T-helper 22 cell (primary cell): ENCODE measurements around the gene TMEM106C.
A peak's percentile ranks its signal among the peaks of the same experiment; 100 is the strongest.

Experiments used
- DNase-seq: peaks from one replicate; pipeline ENCODE4 v3.0.0-alpha.2; 2020; ENCODE audit warnings: low read depth

The TMEM106C gene

DNA sequence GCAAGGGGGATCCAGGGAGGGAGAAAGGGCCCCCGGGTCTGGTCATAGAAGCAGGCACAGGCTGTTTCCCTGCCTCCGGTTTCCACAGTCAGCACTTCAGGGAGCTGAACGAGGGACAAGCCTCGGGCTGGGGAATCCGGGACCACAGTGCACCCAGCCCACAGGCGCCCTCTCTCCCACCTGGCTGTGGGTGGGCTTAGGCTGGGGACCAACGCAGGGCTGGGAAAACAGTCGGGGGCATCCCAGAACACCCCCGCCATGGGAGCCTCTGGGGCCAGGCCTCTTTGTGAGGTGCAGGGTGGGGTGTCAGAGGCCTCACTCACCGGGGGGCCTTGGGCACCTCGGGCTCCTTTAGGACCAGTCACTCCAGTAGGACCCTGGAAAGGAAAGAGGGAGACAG, 16.3 kb downstream of the TMEM106C start:
- no peak for DNase-seq

DNA sequence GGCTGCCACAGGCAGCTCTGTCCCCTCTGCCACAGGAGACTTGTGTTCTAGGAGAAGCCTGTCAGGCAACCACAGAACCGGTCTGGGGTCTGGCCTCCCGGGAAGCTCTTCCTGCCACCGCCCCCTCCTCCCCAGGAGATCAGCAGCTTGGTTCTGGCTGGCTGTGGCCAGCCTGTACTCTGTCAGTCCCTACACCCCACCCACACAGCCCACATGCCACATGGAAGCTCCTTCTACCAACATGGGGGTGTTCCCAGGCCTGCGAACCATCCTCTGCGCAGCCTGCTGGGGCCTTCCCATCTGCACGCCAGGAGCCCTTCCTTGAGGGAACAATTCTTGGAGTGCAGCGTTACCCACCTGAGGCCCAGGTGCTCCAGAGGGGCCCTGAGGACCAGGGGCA, 16.8 kb downstream of the TMEM106C start:
- DNase-seq = no peak

DNA sequence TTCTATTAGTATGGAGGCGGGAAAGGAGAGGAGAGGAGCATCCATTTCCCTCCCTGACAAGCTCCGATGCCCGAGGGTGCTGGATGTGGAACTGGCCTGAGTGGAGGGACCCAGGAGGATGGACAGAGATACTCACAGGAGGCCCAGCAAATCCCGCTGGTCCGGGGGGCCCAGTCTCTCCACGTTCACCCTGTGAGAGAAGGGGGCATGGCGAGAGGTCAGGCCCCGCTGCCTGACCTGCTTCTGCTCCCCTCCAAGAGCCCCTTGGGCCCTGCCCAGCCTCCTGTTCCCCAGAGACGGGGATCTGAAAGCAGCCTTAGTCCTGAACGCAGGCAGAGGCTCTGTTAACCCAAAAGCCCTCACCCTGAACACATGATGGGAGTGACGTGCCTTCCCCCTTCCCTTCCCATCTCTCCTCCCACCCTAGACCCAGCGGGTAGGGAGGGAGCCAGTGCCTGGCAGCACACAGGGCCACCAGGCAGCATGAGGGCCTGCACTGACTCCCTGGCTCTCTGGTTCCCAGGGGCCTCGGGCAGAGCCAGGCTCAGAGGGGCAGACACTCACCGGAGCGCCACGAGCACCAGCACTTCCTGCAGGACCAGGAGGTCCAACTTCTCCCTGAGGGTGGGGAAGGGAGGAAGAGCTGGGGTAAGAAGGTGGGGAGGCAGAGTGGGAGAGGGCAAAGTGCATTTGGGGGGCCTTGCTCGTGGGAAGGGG, 17.5 kb downstream of the TMEM106C start:
- no peak for DNase-seq

DNA sequence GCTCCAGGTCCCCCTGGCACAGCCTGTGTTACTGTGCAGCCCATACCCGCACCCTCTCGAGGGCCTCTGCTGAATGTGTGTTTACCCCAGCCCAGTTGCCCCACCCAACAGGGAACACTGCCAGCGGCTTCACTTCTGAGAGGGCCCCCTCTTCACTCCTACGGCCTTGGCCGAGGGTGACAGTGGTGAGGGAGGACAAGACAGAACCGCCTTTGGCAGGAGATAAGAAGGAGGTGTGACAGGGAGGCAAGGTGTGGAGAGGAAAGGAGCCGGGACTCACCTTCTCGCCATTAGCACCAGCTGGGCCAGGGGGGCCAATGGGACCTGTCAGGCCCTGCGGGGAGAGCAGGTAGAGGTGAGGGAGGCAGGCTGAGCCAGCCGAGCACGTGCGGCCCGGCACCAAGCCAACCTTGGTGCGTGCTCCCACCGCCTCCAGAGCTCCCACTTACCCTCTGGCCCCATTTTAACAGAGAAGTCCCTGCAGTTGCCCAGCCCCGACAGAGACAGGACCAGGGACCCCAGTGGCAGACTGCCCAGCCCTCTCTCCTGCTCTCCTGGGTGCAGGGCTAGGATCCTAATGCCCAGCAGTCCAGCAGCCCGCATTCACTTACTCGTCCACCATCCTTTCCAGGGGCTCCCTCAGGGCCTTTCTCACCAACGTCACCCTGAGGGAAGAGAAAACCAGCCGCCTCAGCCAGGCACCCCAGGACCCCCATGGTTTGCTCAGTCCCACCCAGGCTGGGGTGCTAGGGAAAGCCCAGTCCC, 18.3 kb downstream of the TMEM106C start:
- no peak for DNase-seq

DNA sequence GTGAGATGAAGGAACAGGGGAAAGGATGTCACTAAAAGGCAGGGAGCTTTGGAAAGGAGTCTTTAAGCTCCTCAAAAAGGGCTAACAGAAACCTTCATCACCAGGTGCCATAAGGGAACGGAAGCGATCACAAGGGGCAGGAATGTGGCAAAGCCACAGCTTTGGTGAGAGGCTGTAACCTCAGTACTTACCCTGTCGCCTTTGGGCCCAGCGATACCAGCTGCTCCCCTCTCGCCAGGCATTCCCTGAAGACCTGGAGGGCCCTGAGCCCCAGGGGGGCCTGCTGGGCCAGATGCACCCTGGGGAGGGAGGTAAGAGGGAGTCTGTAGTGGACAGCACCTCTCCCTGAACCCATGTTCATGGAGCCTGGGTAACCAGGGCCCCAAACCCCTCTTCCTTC, 18.9 kb downstream of the TMEM106C start:
- no peak for DNase-seq

DNA sequence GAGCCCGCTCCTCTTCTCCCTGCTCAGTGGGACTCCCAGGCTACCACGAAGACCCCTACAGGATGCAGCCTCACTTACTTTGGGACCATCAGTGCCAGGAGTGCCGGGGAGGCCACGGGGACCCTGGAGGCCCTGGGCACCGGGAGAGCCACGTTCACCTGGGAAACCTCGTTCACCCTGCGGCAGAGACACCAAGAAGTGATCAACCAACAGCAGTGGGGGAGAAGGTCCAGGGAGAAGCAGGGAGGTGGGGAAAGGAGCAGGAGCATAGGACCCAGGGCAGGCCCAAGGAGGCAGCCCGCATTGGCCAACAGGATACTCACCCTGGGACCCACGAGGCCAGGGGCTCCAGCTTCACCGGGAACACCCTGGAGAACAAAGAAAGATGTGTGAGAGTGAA, 19.4 kb downstream of the TMEM106C start:
- no peak for DNase-seq

DNA sequence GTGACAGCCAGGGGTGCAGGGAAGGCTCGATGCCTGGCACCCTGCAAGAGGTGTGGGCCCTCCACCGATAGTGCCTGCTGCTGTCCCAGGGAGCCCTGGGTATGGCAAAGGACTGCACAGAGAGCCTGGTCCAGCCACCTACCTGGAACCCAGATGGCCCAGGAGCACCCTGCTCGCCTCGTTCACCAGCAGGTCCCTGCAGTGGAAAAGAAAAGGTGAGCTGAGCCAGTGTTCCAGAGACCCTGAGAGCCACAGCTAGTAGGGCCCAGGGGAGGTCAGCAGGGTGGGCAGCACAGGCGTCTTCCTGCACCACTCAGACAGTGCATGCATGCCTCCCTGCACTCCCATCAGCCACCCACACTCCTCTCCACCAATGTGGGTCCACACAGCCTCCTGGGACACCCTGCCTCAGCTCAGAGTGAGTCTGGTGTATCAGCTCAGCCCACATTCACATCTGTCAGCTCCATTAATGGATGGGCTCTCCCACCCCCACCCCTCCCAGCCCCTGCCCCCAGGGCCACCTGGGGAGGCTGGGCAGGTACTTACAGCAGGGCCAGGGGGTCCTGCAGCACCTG, 20.2 kb downstream of the TMEM106C start:
- DNase-seq = no peak

DNA sequence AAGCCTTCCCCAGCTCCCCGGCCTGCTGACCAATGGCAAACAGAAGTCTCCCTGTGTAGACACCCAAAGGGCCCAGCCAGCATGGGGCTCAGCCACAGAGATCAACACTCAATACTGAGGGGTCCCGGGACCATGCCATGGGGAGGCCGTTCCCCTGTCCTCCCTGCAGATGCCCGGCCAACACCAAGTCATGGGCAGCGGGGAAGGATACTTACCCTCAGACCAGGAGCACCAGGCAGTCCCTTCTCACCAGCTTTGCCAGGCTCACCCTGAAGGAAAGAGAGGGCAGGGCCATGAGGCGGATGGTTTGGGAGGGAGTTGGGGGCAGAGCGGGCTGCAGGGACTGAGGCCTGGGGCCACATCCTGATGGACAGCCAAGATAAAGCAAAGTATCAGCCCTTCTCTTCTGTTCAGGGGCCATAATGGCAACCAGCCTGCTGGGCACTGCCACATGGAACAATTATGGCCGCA, 21.0 kb downstream of the TMEM106C start:
- DNase-seq = no peak

DNA sequence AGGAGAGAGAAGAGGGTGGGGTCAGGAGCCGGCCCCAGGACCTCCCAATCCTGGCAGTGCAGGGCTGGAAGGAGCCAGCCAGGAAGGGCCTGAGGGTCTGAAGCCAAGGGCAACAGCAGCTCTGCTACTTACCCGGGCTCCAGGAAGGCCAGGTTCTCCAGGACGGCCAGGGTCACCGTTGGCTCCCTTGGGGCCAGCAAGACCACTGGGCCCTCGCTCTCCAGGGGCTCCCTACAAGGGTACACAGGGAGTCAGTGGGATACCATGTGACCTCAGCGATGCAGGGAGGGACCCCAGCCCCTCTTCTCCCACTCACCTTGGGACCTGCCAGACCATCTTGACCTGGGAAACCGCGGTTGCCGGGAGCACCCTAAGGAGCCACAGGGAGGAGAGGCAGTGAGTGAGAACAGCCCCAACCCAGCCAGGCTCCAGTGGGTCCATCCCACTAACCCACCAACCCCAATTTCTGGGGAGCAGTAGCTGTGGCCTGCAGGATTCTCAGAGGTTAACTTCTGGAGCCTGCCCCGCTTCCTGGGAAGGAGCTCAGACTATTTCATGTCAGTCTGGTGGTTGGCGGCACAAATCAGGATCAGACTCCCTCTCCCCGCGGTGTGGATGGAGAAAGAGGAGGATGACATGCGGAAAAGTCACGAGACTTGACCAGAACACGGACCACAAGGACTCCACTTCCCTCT, 22.3 kb downstream of the TMEM106C start:
- no peak for DNase-seq

DNA sequence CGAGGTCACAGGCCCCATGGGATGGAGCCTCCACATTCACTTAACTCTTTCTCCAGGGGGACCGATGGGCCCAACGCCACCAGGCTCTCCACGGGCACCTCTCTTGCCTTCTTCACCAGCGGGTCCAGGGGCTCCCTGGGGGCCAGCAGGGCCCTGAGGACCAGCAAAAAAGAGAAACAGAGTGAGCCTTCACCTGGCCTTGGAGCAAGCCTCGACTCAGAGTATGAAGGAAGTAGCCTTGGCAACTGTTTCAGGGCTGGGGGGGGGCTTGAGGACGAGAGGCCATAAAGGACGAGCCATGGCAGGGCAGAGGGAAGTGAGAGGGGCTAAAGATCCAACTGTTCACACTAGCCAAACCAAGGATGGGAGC, 22.9 kb downstream of the TMEM106C start:
- DNase-seq = no peak

DNA sequence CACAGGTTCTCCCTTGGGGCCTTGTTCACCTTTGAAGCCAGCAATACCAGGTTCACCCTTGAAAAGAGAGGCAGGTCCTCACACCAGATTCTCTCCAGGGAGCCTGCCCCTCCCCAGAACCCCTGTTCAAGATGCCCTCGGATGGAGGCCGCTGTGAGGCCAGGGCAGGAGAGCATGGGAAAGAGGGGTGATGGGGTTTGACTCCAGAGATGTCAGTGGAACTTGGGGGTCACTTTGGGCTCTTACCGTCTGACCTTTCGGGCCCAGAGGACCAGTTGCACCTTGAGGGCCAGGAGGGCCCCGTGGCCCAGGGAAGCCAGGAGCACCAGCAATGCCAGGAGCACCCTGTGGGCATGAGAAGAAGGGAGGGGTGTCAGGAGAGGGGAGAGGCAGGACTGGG, 23.4 kb downstream of the TMEM106C start:
- no peak for DNase-seq

DNA sequence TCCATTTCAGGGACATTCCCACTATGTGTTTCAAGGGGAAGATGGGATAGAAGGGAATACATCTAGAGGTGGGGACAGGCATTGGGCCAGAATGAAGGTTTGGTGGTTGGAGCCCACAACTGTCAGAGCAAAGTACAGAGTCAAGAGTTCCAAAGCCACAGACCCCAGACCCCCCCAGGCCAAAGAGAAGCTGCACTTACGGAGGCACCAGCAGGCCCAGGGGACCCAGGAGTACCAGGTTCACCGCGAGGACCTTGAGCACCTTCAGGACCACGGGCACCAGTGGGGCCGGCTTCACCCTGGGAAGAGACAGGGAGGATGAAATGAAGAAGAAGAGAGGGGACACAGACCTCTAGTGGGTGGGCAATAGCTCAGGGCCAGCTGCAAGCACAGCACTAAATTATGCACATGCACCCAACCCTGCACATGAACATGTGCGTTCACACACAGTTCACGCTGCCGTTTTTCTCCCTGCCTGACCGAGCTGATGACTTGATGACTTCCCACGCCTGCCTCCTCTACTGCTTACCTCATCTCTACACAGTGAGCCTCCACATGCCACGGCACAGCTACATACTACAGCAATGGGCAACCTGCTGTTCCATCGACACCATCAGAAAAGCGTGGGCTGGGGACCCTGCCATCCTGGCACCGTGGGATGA, 24.1 kb downstream of the TMEM106C start:
- DNase-seq = no peak

DNA sequence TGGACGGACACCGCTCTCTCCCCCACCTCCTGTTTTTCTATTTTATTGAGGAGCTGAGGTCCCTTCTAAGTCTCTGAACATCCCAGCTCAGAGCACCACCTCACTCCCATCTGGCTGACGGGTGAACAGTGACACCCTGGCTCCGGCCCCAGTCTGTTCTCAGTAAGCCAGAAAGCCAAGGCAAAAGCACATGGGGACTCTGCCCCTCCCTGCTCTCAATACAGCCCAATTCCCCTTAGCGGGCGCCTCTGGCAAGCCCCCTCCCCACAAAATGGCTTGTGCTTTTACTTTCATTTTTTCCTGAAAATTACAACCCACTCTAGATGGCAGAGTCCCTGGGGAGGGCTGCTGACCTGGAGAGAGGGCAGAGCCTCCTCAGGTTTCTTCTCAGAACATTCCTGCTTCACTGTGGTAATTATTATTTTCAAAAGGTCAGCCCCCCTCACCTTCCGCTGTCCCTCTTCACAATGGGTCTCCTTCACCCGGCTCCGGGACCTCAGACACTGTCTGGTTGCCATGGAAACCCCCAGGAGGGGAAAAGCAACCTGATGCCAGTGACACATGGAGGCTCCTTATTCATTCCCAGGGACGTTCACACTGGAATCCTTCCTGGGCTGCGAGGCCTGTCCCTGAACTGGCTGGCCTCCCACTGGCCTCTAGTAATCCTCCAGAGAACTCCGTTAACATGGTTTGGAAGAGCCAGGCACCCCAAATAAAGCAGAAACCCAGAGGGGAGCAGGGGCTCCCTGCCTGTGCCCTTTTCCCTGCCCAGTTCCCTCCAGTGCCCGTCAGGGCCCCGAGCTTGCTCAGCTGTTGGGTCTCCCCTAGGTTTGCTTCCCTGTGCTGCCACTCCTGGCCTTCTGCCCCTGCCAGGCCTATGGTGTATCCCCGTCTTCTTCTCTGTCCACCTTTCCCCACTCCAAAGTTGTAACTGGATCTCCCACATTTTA, 25.0 kb downstream of the TMEM106C start:
- no peak for DNase-seq

DNA sequence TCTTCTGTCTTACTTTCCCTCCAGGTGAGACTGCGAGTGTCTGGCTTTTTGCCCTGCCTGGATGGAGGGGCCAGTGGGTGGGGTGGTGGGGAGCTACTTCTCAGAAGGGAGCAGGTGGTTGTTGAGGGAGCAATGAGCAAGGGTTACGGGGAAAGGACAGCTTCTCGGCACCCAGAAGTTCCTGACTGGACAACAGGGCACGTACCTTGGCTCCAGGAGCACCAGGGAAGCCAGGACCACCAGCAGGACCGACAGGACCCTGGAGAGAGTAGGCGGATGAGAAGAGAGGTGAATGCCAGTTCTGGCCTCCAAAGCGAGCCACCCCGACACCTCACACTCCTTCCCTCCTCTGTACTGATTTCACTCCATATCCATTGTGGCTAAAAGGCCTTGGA, 25.6 kb downstream of the TMEM106C start:
- DNase-seq = no peak

DNA sequence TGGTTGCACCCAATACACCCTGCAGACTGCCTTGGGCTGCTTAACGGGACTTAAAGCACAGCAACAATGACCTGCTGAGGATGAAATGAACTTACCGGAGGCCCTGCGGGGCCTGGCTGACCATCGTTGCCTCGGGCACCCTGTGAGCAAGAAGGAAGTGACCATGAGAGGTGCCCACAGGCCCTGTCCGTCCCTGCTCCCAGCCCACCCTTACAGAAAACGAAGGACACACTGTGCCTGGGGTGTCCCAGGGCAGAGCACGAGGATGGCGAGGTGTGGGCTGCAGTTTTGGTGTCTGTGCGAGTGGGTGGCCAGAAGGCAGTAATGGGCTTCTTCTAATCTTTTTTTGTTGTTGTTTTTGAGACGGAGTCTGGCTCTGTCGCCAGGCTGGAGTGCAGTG, 26.3 kb downstream of the TMEM106C start:
- DNase-seq = no peak

DNA sequence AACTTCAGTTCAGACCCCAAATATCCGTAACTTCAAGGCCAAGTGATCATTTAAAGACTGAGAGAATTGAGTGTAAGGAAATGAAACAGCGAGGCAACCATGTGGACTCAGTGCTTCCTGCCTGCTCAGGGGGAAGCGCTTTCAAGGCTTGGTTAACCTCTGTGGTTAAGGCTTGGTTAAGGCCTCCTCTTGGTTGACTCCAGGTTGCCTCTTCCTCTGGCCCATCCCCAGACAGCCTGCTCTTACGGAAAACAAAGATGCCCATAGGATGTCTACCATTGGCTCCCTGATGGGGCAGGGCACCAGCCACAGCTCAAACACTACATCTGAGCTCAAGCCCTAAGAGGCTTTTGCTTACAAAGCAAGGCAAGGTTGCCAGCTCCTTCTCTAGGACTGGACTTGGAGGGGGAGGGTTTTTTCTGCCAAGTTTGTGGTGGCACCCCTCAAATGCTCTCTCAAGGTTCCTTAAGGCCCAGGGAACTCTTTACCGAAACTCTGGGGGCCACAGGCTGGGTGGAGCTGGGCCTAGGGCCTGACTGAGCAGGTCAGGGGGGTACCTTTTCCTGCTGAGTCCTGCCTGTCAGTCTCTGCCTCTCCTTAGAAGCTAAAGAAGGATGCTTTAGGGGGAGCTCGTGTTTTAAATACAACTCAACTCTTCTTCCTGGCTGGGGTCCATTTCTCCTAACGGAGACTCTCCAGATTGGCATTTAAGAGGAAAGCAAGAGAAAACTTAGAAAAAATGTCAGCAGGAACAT, 27.1 kb downstream of the TMEM106C start:
- peak; percentile 29 for DNase-seq

DNA sequence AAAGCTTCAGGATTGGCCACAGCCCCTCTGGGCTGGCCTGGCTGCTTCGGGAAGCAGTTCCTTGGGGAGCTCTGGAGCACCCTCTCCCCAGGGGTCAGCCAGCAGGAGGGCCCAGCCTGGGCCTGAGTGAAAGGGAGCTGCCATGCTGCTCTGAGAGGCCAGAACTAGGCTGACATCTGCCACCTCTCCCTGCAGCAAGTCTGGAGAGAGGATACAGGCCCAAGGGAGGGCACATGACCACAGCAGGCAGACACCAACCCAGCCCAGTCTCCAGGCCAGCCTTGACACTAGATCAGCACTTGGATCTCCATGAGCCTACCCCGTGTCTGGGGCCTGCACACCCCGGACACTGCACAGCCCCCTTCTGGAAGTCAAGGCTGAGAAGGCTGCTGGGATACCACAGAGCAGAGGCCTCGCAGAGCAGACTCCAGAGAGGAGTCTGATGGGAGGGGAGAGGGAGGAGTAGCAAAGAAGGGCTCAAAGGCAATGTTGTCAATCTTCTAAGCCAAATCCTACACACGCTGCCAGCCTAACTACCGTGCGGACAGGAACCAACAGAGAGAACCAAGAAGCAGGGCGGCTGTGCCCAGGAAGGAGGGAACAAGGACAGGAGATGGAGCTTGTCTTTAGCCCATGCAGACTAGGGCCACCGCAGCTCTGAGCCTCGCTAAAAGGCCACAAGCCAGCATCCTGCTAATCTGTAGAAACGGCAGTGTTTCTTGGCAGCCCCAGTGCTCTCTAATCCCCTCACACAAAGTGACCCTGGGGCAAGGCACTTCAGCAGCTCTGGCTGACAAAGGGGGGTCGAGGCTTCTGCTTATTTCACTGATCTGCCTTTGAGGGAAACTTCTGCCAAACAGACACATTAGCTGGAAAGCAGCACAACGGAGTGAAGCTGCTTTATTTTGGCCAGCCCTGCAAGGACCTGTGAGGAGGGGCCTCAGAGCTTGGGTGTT, 28.0 kb downstream of the TMEM106C start:
- no peak for DNase-seq

DNA sequence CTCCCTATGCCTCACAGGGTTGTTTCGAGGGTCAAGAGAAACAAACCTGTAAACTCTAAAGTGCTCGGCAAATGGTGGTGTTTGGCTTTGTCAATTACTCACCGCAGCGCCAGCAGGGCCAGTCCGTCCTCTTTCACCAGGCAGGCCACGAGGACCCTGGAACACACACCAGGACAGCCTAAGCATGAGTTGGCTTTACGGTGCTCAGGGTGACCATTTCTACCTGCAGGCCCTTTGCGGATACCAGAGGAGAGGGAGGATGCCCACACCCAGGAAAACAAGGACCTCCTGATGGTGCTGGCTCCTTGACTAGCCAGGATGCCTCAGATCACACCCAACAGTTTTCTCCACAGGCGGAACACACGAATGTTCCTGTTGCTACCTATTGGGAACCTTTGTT, 29.4 kb downstream of the TMEM106C start:
- no peak for DNase-seq

DNA sequence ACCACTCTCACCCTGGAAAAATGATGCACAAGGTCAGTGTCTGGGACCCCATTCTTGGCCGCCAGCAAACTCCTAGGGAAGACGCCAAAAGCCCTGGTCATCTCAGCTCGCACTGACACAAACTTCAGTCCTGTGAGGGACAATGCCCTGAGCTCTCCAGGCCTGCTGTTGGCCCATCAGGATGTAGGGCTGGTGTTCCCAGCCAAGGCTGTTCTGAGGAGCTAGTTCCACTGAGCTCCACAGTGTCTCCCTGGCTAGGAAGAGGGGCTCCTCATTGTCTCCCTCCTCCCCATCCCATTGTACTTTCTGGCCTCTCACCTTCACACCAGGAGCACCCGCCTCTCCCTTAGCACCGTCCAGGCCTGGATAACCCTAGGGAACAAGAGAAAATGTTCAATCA, 30.1 kb downstream of the TMEM106C start:
- DNase-seq = no peak
